Caco-2 (cell line): ENCODE measurements around the gene STX1B. TPM values are rescaled to one million over a fixed set of nuclear protein-coding genes. Genes with fewer than 3 reads are reported as not detected.
A peak's percentile ranks its signal among the peaks of the same experiment; 100 is the strongest.

Experiments used
- BruUV-seq: library from RNA; stranded (reverse); fragments of 400-500 nt; replicated peaks from 2 replicates; lab custom pipeline; 2021; lab: Mats Ljungman, UMichigan
- CTCF ChIA-PET: fragments of 300-600 bp; sonication (Branson Sonifier 250); formaldehyde crosslinking; loops from one replicate; lab custom pipeline; 2022; ENCODE audit warnings: antibody characterized with exemption; lab: Charles Lee
- POLR2A ChIA-PET: fragments of 300-600 bp; sonication (Branson Sonifier 250); formaldehyde crosslinking; loops from one replicate; lab custom pipeline; 2022; ENCODE audit warnings: antibody characterized with exemption; lab: Charles Lee
- DNase-seq, 2 experiments: peaks; one replicate each; pipeline versions ENCODE4 v3.0.0 to v3.0.0-alpha.2; 2020 to 2022
- H3K27me3 ChIP-seq: replicated peaks from 2 replicates; pipeline ENCODE4 v1.6.0; 2011; ENCODE audit warnings: low read length; ENCODE audit not compliant: control insufficient read depth, insufficient read depth
- H3K36me3 ChIP-seq: 2 replicates; pipeline ENCODE4 v1.5.1; 2011; ENCODE audit warnings: low read length; ENCODE audit not compliant: control insufficient read depth, insufficient read depth
- H3K4me1 ChIP-seq: fragments of 250-450 bp; sonication (Bioruptor Pico); 2 replicates; pipeline ENCODE4 v1.5.1; 2020; ENCODE audit warnings: mild to moderate bottlenecking
- H3K4me3 ChIP-seq: 2 replicates; pipeline ENCODE4 v1.5.1; 2011; ENCODE audit warnings: low read depth, mild to moderate bottlenecking, control low read depth, low read length
- H3K9me3 ChIP-seq: fragments of 250-450 bp; sonication (Bioruptor Pico); 2 replicates; pipeline ENCODE4 v1.5.1; 2020; ENCODE audit warnings: mild to moderate bottlenecking, moderate library complexity
- H3K27ac Mint-ChIP-seq: one replicate; pipeline ENCODE4 v1.8.0; 2022; ENCODE audit warnings: mixed read lengths; ENCODE audit not compliant: unreplicated experiment
- H3K27me3 Mint-ChIP-seq: one replicate; pipeline ENCODE4 v1.8.0; 2022; ENCODE audit warnings: mixed read lengths; ENCODE audit not compliant: insufficient read depth, unreplicated experiment
- H3K36me3 Mint-ChIP-seq: one replicate; pipeline ENCODE4 v1.8.0; 2022; ENCODE audit warnings: mild to moderate bottlenecking, mixed read lengths; ENCODE audit not compliant: insufficient read depth, unreplicated experiment
- H3K4me1 Mint-ChIP-seq: one replicate; pipeline ENCODE4 v1.8.0; 2022; ENCODE audit warnings: low read depth, mixed read lengths; ENCODE audit not compliant: unreplicated experiment
- H3K4me3 Mint-ChIP-seq: one replicate; pipeline ENCODE4 v1.8.0; 2022; ENCODE audit warnings: mild to moderate bottlenecking, moderate library complexity, mixed read lengths; ENCODE audit not compliant: unreplicated experiment
- H3K9me3 Mint-ChIP-seq: one replicate; pipeline ENCODE4 v1.8.0; 2022; ENCODE audit warnings: mixed read lengths; ENCODE audit not compliant: unreplicated experiment
- CTCF ChIP-seq, 2 experiments: fragments of 200-600 bp in 1 of 2; IDR thresholded peaks; 1 replicate in 1 of 2; 2 replicates in 1 of 2; pipeline versions ENCODE4 v1.5.1 to v1.8.0; 2011 to 2022; ENCODE audit warnings: antibody characterized with exemption in 1 of 2, control low read depth in 1 of 2, inconsistent platforms in 1 of 2, low read depth in 1 of 2, low read length in 1 of 2, mild to moderate bottlenecking in 1 of 2, moderate library complexity in 1 of 2; ENCODE audit not compliant: insufficient read depth in 1 of 2, severe bottlenecking in 1 of 2, unreplicated experiment in 1 of 2
- intact Hi-C: fragments of 100-400 bp; cut with micrococcal nuclease; formaldehyde crosslinking; loops from one replicate; pipeline ENCODE4 v1.10.0; 2022; ENCODE audit not compliant: unreplicated experiment
- total RNA-seq: library from RNA; stranded (reverse); gene quantifications from 2 replicates; pipeline ENCODE4 v1.2.3, GENCODE V29; 2022

STX1B gene
- total RNA-seq, 1 experiment from 2014 or later = 0.77 TPM

- no peaks in the 10 kb centered on the region for H3K36me3 ChIP-seq
- no peak for DNase-seq
- CTCF ChIA-PET = interaction anchor here (0.6 to 1.9 kb wide), 10 partner anchors 11 to 459 kb away, joined by 3 to 13 read pairs (median 4); partner anchors contain the start of genes KAT8, PRSS8, ZNF646 and ZNF668
- BruUV-seq = no TSS peak
- peaks cover 19% of the 10 kb centered on the region for H3K36me3 Mint-ChIP-seq
- H3K4me3 Mint-ChIP-seq = no peak overlapping the region
- H3K4me1 ChIP-seq = peaks cover 7% of the 10 kb centered on the region
- H3K4me3 ChIP-seq = no peak overlapping the region
- no peaks in the 10 kb centered on the region for H3K9me3 ChIP-seq
- H3K9me3 Mint-ChIP-seq = no peaks in the 10 kb centered on the region
- no peaks in the 10 kb centered on the region for H3K27me3 ChIP-seq
- intact Hi-C loops = loop anchor here (2.0 kb wide), 2 partner anchors 33 to 113 kb away; no protein-coding TSS in a partner anchor
- no peak overlapping the region for H3K27ac Mint-ChIP-seq
- POLR2A ChIA-PET = no interaction called here
- TF ChIP-seq CTCF (IDR thresholded peaks at IDR 0.05; ENCODE audit: insufficient read depth in 1 of 2, low read depth in 1 of 2, low read length in 1 of 2, severe bottlenecking in 1 of 2, unreplicated experiment in 1 of 2) = no peak
- peaks cover 6% of the 10 kb centered on the region for H3K4me1 Mint-ChIP-seq
- no peaks in the 10 kb centered on the region for H3K27me3 Mint-ChIP-seq
These were observed 26.4 kb downstream of the STX1B start for GRCh38 chr16:30983898-30984610.

GRCh38 chr16:30983289-30983889 is 27.0 kb downstream of the STX1B start:
- TF ChIP-seq CTCF (IDR thresholded peaks at IDR 0.05; ENCODE audit: insufficient read depth in 1 of 2, low read depth in 1 of 2, low read length in 1 of 2, severe bottlenecking in 1 of 2, unreplicated experiment in 1 of 2) = no peak
- Histone ChIP-seq H3K9me3 (no peaks in the 10 kb centered on the region), H3K4me1 (peaks cover 7% of the 10 kb centered on the region), H3K27me3 (no peaks in the 10 kb centered on the region), H3K36me3 (no peaks in the 10 kb centered on the region), H3K4me3 (no peak overlapping the region)
- H3K4me1 Mint-ChIP-seq = peaks cover 6% of the 10 kb centered on the region
- peaks cover 19% of the 10 kb centered on the region for H3K36me3 Mint-ChIP-seq
- ChIA-PET CTCF (interaction anchor here (1.1 kb wide), 1 partner anchor 159 kb away, joined by 4 read pairs; no protein-coding TSS in a partner anchor), POLR2A (no interaction called here)
- no peak for DNase-seq
- no peaks in the 10 kb centered on the region for H3K27me3 Mint-ChIP-seq
- H3K9me3 Mint-ChIP-seq = no peaks in the 10 kb centered on the region
- H3K27ac Mint-ChIP-seq = no peak overlapping the region
- intact Hi-C loops = no loop called here
- no peak overlapping the region for H3K4me3 Mint-ChIP-seq
- BruUV-seq = no TSS peak

- POLR2A ChIA-PET = no interaction called here
- no TSS peak for BruUV-seq
- H3K36me3 Mint-ChIP-seq = peaks cover 23% of the 10 kb centered on the region
These were observed 27.7 kb downstream of the STX1B start for GRCh38 chr16:30982548-30983288.

More at GRCh38 chr16:30982548-30983288, 27.7 kb downstream of the STX1B start:
- peaks cover 7% of the 10 kb centered on the region for H3K4me1 ChIP-seq
- H3K9me3 ChIP-seq = no peaks in the 10 kb centered on the region
- H3K27me3 ChIP-seq = no peaks in the 10 kb centered on the region
- H3K36me3 ChIP-seq = no peaks in the 10 kb centered on the region
- intact Hi-C loops = no loop called here
- H3K27me3 Mint-ChIP-seq = no peaks in the 10 kb centered on the region
- H3K4me3 Mint-ChIP-seq = no peak overlapping the region
- H3K27ac Mint-ChIP-seq = peak overlapping the region; percentile 7
- no peaks in the 10 kb centered on the region for H3K9me3 Mint-ChIP-seq
- no peak for DNase-seq
- peaks cover 6% of the 10 kb centered on the region for H3K4me1 Mint-ChIP-seq
- CTCF ChIA-PET = interaction anchor here (1.1 kb wide), 1 partner anchor 160 kb away, joined by 4 read pairs; no protein-coding TSS in a partner anchor
- H3K4me3 ChIP-seq = no peak overlapping the region
- no peak for TF ChIP-seq CTCF (IDR thresholded peaks at IDR 0.05; ENCODE audit: insufficient read depth in 1 of 2, low read depth in 1 of 2, low read length in 1 of 2, severe bottlenecking in 1 of 2, unreplicated experiment in 1 of 2)
